HG02943 (cell line): ENCODE results near the gene KCNF1.

ENCODE experiments used
- ATAC-seq: cut with Tn5 transposase; IDR thresholded peaks from one replicate; pipeline ENCODE4 v1.9.1; 2021; ENCODE audit warnings: mild to moderate bottlenecking, low read depth, moderate library complexity; ENCODE audit not compliant: unreplicated experiment

Gene KCNF1

GRCh38 chr2:10901160-10901939 is 10.4 kb upstream of the KCNF1 start:
- ATAC-seq, result no peak

GRCh38 chr2:10903861-10904210 is 7.9 kb upstream of the KCNF1 start:
- no peak for ATAC-seq

DNA sequence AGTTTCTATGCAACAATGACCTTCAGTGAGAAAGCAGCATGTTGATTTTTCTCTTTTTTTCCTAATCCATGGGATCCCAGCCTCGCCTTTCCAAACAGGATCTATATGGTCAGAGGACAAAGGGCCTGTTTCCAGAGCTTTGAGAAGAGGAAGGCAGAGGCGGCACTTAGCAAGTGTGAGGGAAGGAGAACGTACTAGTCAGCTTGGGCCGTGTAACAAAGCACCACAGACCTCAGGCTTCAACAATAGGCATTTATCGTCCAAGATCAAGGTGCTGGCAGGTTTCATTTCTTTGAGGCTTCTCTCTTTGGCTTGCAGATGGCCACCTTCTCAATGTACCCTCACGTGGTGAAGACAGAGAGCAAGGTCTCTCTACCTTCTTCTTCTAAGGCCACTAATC is 7.3 kb upstream of the KCNF1 start:
- no peak for ATAC-seq

GRCh38 chr2:10905006-10905861 is 6.5 kb upstream of the KCNF1 start:
- no peak for ATAC-seq

DNA sequence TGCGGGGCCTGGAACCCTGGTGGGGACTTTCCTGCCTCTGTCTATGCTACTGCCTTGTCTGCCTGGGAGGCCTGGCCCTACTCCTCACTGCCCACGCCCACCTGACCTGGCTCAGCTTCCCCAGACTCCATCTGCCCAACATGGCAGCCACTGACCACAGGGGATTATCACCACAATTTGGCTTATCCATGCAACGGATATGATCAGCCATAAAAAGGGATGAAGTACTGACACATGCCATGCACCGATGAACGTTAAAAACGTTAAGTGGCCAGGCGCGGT is 5.9 kb upstream of the KCNF1 start:
- ATAC-seq, result no peak

GRCh38 chr2:10906926-10907625 is 4.7 kb upstream of the KCNF1 start:
- no peak for ATAC-seq

GRCh38 chr2:10908195-10908594 is 3.5 kb upstream of the KCNF1 start:
- no peak for ATAC-seq

- ATAC-seq, result no peak
Observed at GRCh38 chr2:10909050-10909995, 2.4 kb upstream of the KCNF1 start.

DNA sequence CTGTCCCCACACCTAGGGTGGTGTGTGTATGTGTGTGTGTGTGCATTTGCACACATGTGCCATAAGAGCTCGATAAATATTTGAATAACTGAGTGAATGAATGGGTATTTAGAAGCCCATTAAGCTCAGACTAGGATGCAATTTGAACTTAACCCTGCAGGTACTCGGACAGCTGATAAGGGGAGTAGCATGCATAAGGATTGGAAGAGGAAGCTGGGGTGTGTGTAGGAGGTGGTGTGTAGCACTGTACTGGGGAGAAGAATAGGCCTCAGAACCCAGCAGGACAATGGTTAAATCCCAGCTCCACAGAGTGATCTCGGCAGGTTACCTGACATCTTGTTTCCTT is 1.8 kb upstream of the KCNF1 start:
- ATAC-seq, result no peak

- ATAC-seq, result no peak
Observed at GRCh38 chr2:10910625-10911024, 1.1 kb upstream of the KCNF1 start.

DNA sequence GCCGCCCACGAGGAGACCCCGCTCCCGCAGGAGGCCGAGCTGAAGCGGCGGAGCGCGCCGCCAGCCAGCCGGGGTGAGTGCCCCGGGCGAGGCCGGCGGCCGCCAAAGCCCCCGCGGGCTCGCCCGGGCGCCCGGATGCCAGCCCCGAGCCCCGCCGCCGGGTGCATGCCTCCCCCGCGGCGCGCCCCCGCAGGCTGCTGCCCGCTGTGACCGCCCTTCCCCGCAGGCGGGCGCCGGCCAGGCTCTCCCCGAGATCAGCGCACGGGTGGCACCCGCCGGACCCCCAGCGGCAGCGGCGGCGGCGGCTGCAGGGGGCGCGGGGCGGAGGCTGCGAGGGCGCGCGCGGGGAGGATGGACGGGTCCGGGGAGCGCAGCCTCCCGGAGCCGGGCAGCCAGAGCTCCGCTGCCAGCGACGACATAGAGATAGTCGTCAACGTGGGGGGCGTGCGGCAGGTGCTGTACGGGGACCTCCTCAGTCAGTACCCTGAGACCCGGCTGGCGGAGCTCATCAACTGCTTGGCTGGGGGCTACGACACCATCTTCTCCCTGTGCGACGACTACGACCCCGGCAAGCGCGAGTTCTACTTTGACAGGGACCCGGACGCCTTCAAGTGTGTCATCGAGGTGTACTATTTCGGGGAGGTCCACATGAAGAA is 470 bp downstream of the KCNF1 start:
- no peak for ATAC-seq

DNA sequence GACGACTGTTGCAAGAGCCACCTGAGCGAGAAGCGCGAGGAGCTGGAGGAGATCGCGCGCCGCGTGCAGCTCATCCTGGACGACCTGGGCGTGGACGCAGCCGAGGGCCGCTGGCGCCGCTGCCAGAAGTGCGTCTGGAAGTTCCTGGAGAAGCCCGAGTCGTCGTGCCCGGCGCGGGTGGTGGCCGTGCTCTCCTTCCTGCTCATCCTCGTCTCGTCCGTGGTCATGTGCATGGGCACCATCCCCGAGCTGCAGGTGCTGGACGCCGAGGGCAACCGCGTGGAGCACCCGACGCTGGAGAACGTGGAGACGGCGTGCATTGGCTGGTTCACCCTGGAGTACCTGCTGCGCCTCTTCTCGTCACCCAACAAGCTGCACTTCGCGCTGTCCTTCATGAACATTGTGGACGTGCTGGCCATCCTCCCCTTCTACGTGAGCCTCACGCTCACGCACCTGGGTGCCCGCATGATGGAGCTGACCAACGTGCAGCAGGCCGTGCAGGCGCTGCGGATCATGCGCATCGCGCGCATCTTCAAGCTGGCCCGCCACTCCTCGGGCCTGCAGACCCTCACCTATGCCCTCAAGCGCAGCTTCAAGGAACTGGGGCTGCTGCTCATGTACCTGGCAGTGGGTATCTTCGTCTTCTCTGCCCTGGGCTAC is 1.2 kb downstream of the KCNF1 start:
- no peak for ATAC-seq

- ATAC-seq, result no peak
Observed at GRCh38 chr2:10913501-10914271, 2.0 kb downstream of the KCNF1 start.

DNA sequence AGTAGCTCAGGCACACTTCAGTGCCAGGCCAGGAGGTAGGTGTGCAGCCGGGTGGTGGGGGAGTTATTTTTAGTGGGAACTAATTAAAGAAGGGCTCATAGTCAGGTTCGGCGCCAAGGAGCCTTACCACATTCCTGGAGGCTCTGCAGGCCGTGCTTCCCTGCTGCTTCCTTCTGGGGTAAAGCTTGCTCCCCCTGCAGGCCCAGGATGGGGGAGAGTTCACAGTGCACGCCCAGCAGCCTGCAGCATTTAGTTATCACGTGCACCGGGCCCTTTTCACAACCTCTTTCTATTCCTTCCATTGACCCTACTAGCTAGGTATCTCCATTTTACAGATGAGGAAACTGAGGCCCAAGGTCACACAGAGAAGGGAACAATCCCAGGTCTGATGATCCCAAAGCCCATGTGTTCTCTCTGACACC is 2.5 kb downstream of the KCNF1 start:
- no peak for ATAC-seq

- ATAC-seq, result no peak
Observed at GRCh38 chr2:10915236-10915635, 3.5 kb downstream of the KCNF1 start.

- ATAC-seq, result no peak
Observed at GRCh38 chr2:10915731-10916276, 4.1 kb downstream of the KCNF1 start.

- no peak for ATAC-seq
Observed at GRCh38 chr2:10916953-10917352, 5.2 kb downstream of the KCNF1 start.

GRCh38 chr2:10917927-10918326 is 6.2 kb downstream of the KCNF1 start:
- ATAC-seq, result no peak
